Ammon's horn (tissue), 1 donor: Measurements from ENCODE around the gene AMPD3.

Experiments used
- DNase-seq: peaks from one replicate; pipeline ENCODE4 v3.0.0-alpha.2; 2016; ENCODE audit warnings: low spot score

Gene AMPD3

GRCh38 chr11:10503777-10504480 lies 48.9 kb downstream of the AMPD3 start:
- peak; percentile 51 for DNase-seq

GRCh38 chr11:10504490-10504889 lies 49.4 kb downstream of the AMPD3 start:
- DNase-seq, result no peak

GRCh38 chr11:10505278-10506007 lies 50.4 kb downstream of the AMPD3 start:
- no peak for DNase-seq

- DNase-seq, result no peak
Measured at GRCh38 chr11:10506008-10506370, 50.9 kb downstream of the AMPD3 start.

GRCh38 chr11:10511181-10511621 lies 56.1 kb downstream of the AMPD3 start:
- DNase-seq, result no peak

GRCh38 chr11:10514202-10514601 lies 59.1 kb downstream of the AMPD3 start:
- DNase-seq, result no peak

- DNase-seq, result no peak
Measured at GRCh38 chr11:10514709-10515108, 59.6 kb downstream of the AMPD3 start.

- DNase-seq, result no peak
Measured at GRCh38 chr11:10515418-10515817, 60.4 kb downstream of the AMPD3 start.

- no peak for DNase-seq
Measured at GRCh38 chr11:10518123-10518522, 63.1 kb downstream of the AMPD3 start.

- DNase-seq, result peak; percentile 50
Measured at GRCh38 chr11:10518891-10519290, 63.8 kb downstream of the AMPD3 start.

- DNase-seq, result no peak
Measured at GRCh38 chr11:10519630-10520029, 64.6 kb downstream of the AMPD3 start.

- DNase-seq, result no peak
Measured at GRCh38 chr11:10520562-10520961, 65.5 kb downstream of the AMPD3 start.

- peak; percentile 53 for DNase-seq
Measured at GRCh38 chr11:10522276-10522675, 67.2 kb downstream of the AMPD3 start.

GRCh38 chr11:10522921-10523320 lies 67.9 kb downstream of the AMPD3 start:
- no peak for DNase-seq

GRCh38 chr11:10524471-10524870 lies 69.4 kb downstream of the AMPD3 start:
- DNase-seq, result no peak

- DNase-seq, result peak; percentile 69
Measured at GRCh38 chr11:10526974-10527918, 72.2 kb downstream of the AMPD3 start.

GRCh38 chr11:10528121-10528520 lies 73.1 kb downstream of the AMPD3 start:
- DNase-seq, result no peak

- no peak for DNase-seq
Measured at GRCh38 chr11:10529279-10529678, 74.2 kb downstream of the AMPD3 start.

GRCh38 chr11:10532526-10532925 lies 77.5 kb downstream of the AMPD3 start:
- no peak for DNase-seq

- no peak for DNase-seq
Measured at GRCh38 chr11:10533323-10533722, 78.3 kb downstream of the AMPD3 start.

- DNase-seq, result no peak
Measured at GRCh38 chr11:10534316-10534715, 79.3 kb downstream of the AMPD3 start.

GRCh38 chr11:10537600-10537999 lies 82.5 kb downstream of the AMPD3 start:
- DNase-seq, result no peak
